WTC11 (cell line): Measurements from ENCODE around the gene NAALADL2. TPM values are rescaled to one million over a fixed set of nuclear protein-coding genes. Genes with fewer than 3 reads are reported as not detected.

Experiments
- ATAC-seq: fragments of 200-7000 bp; cut with Tn5 transposase; 2 replicates; pipeline ENCODE4 v1.10.0; 2021; ENCODE audit warnings: mild to moderate bottlenecking, moderate library complexity
- CTCF ChIA-PET: fragments of 300-600 bp; sonication (Branson Sonifier 250); formaldehyde crosslinking; loops from one replicate; lab custom pipeline; 2021; ENCODE audit warnings: antibody characterized with exemption; lab: Charles Lee
- POLR2A ChIA-PET: fragments of 350-600 bp; sonication (Branson Sonifier 250); formaldehyde crosslinking; loops from one replicate; lab custom pipeline; 2021; ENCODE audit warnings: antibody characterized with exemption; lab: Charles Lee
- DNase-seq: peaks from one replicate; pipeline ENCODE4 v3.0.0; 2021; ENCODE audit warnings: low spot score
- H3K27ac Mint-ChIP-seq: 2 replicates; pipeline ENCODE4 v1.8.0; 2021; ENCODE audit warnings: mixed read lengths
- H3K27me3 Mint-ChIP-seq: 2 replicates; pipeline ENCODE4 v1.8.0; 2021; ENCODE audit warnings: low read depth, mild to moderate bottlenecking, moderate library complexity, mixed read lengths
- H3K36me3 Mint-ChIP-seq: 2 replicates; pipeline ENCODE4 v1.8.0; 2021; ENCODE audit warnings: mixed read lengths
- H3K4me1 Mint-ChIP-seq: 2 replicates; pipeline ENCODE4 v1.8.0; 2022; ENCODE audit warnings: mixed read lengths
- H3K4me3 Mint-ChIP-seq: 2 replicates; pipeline ENCODE4 v1.8.0; 2021; ENCODE audit warnings: mild to moderate bottlenecking, moderate library complexity, mixed read lengths
- H3K9me3 Mint-ChIP-seq: 2 replicates; pipeline ENCODE4 v1.8.0; 2021; ENCODE audit warnings: mixed read lengths
- ATF3 ChIP-seq: sonication (generic); formaldehyde crosslinking; conservative IDR thresholded peaks from 2 replicates; pipeline ENCODE4 v1.8.1; 2022; ENCODE audit warnings: mild to moderate bottlenecking, missing genetic modification reagents
- CBFB ChIP-seq: sonication (generic); formaldehyde crosslinking; IDR thresholded peaks from 2 replicates; pipeline ENCODE4 v1.8.1; 2022; ENCODE audit warnings: mild to moderate bottlenecking, low read depth, missing genetic modification reagents
- ESRRA ChIP-seq: sonication (generic); formaldehyde crosslinking; IDR thresholded peaks from 2 replicates; pipeline ENCODE4 v1.8.1; 2022; ENCODE audit warnings: mild to moderate bottlenecking, missing genetic modification reagents, borderline replicate concordance
- FOXP4 ChIP-seq: sonication (generic); formaldehyde crosslinking; IDR thresholded peaks from 2 replicates; pipeline ENCODE4 v1.8.0; 2022; ENCODE audit warnings: mild to moderate bottlenecking, missing genetic modification reagents
- GTF2I ChIP-seq: fragments of 250-450 bp; sonication (Bioruptor Pico); conservative IDR thresholded peaks from 2 replicates; pipeline ENCODE4 v1.4.0; 2021; ENCODE audit warnings: mild to moderate bottlenecking
- IRF1 ChIP-seq: sonication (generic); formaldehyde crosslinking; IDR thresholded peaks from 2 replicates; pipeline ENCODE4 v1.8.0; 2023; ENCODE audit warnings: missing genetic modification reagents
- JUN ChIP-seq: sonication (generic); formaldehyde crosslinking; IDR thresholded peaks from 2 replicates; pipeline ENCODE4 v1.8.0; 2023; ENCODE audit warnings: mild to moderate bottlenecking, missing genetic modification reagents
- KAT7 ChIP-seq: sonication (generic); formaldehyde crosslinking; IDR thresholded peaks from 2 replicates; pipeline ENCODE4 v1.8.1; 2023; ENCODE audit warnings: missing genetic modification reagents, mild to moderate bottlenecking, borderline replicate concordance
- MYBL2 ChIP-seq: sonication (generic); formaldehyde crosslinking; IDR thresholded peaks from 2 replicates; pipeline ENCODE4 v1.8.1; 2023; ENCODE audit warnings: mild to moderate bottlenecking, moderate library complexity, missing genetic modification reagents
- PREB ChIP-seq: sonication (generic); formaldehyde crosslinking; IDR thresholded peaks from 2 replicates; pipeline ENCODE4 v1.8.1; 2022; ENCODE audit warnings: mild to moderate bottlenecking, missing genetic modification reagents, moderate library complexity, borderline replicate concordance
- SP1 ChIP-seq: sonication (generic); formaldehyde crosslinking; conservative IDR thresholded peaks from 2 replicates; pipeline ENCODE4 v1.8.1; 2022; ENCODE audit warnings: missing genetic modification reagents
- STAT6 ChIP-seq: sonication (generic); formaldehyde crosslinking; conservative IDR thresholded peaks from 2 replicates; pipeline ENCODE4 v1.8.1; 2023; ENCODE audit warnings: mild to moderate bottlenecking, low read depth, missing genetic modification reagents, moderate library complexity
- USF2 ChIP-seq: sonication (generic); formaldehyde crosslinking; IDR thresholded peaks from 2 replicates; pipeline ENCODE4 v1.8.1; 2023; ENCODE audit warnings: mild to moderate bottlenecking, missing genetic modification reagents, moderate library complexity
- ZBTB43 ChIP-seq: sonication (generic); formaldehyde crosslinking; IDR thresholded peaks from 2 replicates; pipeline ENCODE4 v1.8.1; 2023; ENCODE audit warnings: mild to moderate bottlenecking, missing genetic modification reagents
- ZMAT4 ChIP-seq: fragments of 250-450 bp; sonication (Bioruptor Pico); IDR thresholded peaks from 2 replicates; pipeline ENCODE4 v1.9.0; 2021; ENCODE audit warnings: mild to moderate bottlenecking
- ZNF219 ChIP-seq: sonication (generic); formaldehyde crosslinking; IDR thresholded peaks from 2 replicates; pipeline ENCODE4 v1.8.0; 2023; ENCODE audit warnings: missing genetic modification reagents, mild to moderate bottlenecking, borderline replicate concordance
- ZNF396 ChIP-seq: fragments of 250-450 bp; sonication (Bioruptor Pico); IDR thresholded peaks from 2 replicates; pipeline ENCODE4 v1.8.0; 2021; ENCODE audit warnings: mild to moderate bottlenecking, moderate library complexity, borderline replicate concordance
- total RNA-seq: library from RNA; stranded (reverse); gene quantifications from 3 replicates; pipeline ENCODE4 v1.2.3, GENCODE V29; 2021

The NAALADL2 gene
- total RNA-seq, 1 experiment from 2014 or later, result 1.2 TPM

- POLR2A ChIA-PET, result no interaction called here
- Mint-ChIP-seq H3K36me3 (peaks cover 4% of the 10 kb centered on the region), H3K9me3 (peaks cover 34% of the 10 kb centered on the region), H3K4me1 (peaks cover 7% of the 10 kb centered on the region), H3K27me3 (no peaks in the 10 kb centered on the region), H3K4me3 (no peak overlapping the region), H3K27ac (no peak overlapping the region)
- TF ChIP-seq MYBL2 (CRISPR knock-in tag) (no peak), ZMAT4 (CRISPR knock-in tag) (no peak), JUN (CRISPR knock-in tag) (no peak), ZNF219 (CRISPR knock-in tag) (no peak), ESRRA (CRISPR knock-in tag) (no peak), FOXP4 (CRISPR knock-in tag) (no peak), ZNF396 (CRISPR knock-in tag) (no peak), PREB (CRISPR knock-in tag) (no peak), ATF3 (CRISPR knock-in tag) (no peak), IRF1 (CRISPR knock-in tag) (no peak), SP1 (no peak), CBFB (CRISPR knock-in tag) (no peak), GTF2I (CRISPR knock-in tag) (no peak), USF2 (CRISPR knock-in tag) (no peak), ZBTB43 (CRISPR knock-in tag) (no peak), STAT6 (CRISPR knock-in tag) (no peak), KAT7 (CRISPR knock-in tag) (no peak)
- no peak for DNase-seq
- CTCF ChIA-PET, result no interaction called here
- ATAC-seq, result no peak
These were observed 25.8 kb downstream of the NAALADL2 start for GRCh38 chr3:174884776-174885568.
